Heart left ventricle (tissue), 13 donors: Measurements from ENCODE around the gene PDE7B.

Experiments
- CTCF ChIP-seq, 12 donors: fragments of 200-600 bp; sonication (generic) in 4 of 12; IDR thresholded peaks; one replicate each; pipeline versions ENCODE4 v1.5.0 to v1.8.0; 2018 to 2022; ENCODE audit warnings: antibody characterized with exemption in 12 of 12, mild to moderate bottlenecking in 5 of 12
- POLR2A ChIP-seq, 2 donors: fragments of 450-650 bp; IDR thresholded peaks; one replicate each; pipeline ENCODE4 v1.6.1; 2017; ENCODE audit warnings: antibody characterized with exemption in 2 of 2, mild to moderate bottlenecking in 2 of 2, moderate library complexity in 2 of 2
- donor health status: ischemic (EF 13 %, LVEDD 7.1; RV severe dilation, severe dysfunction).
- donor health status: DM: no; HTN: yes; CAD: no.
- donor health status: DM: no; HTN: no; CAD: no.
- donor health status: ischemic (EF 25% LVEDD 6.9; RV normal size, moderate dysfunction).
- donor health status: ischemic (EF 25% LVEDD 5.7; RV mildly dilated, moderate dysfunction).
- donor health status: ischemic (EF 35%, LVEDD 5.7; RV mildly dilated, moderate dysfunction).
- donor health status: nonischemic (EF 11% LVEDD 7.7; RV severe dilation, severe dysfunction).
- donor health status: DM: yes; HTN: yes; CAD: no.
- donor health status: PGD.
- donor health status: ischemic (EF 29% LVEDD 5.4; RV normal size, mild dysfunction).
- donor health status: nonischemic (EF 23%, LVEDD 6.1; RV moderate dilation, normal function).

DNA sequence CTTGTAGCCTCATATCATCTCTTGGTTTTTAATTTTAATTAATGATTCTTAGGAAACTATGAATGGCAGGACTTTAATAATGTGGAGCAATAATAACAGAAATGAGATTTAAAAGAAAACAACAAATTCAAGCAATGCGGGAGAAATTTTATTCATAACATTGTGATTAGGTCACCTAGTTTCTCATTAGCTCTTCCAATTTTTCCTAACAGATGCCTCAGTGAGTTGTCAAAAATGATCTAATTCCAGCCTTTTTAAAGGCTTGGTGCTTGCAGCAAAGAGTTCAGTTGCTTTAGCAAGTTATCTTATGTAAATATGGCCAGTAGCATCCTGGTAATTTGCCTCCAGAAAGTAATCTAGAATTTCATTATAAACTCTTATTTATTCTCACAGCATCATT is 20.4 kb downstream of the PDE7B start:
- TF ChIP-seq CTCF (IDR thresholded peaks at IDR 0.05) (no peak), POLR2A (IDR thresholded peaks at IDR 0.05) (no peak)
